ENCODE data around the gene KYAT1.

KYAT1 gene

DNA sequence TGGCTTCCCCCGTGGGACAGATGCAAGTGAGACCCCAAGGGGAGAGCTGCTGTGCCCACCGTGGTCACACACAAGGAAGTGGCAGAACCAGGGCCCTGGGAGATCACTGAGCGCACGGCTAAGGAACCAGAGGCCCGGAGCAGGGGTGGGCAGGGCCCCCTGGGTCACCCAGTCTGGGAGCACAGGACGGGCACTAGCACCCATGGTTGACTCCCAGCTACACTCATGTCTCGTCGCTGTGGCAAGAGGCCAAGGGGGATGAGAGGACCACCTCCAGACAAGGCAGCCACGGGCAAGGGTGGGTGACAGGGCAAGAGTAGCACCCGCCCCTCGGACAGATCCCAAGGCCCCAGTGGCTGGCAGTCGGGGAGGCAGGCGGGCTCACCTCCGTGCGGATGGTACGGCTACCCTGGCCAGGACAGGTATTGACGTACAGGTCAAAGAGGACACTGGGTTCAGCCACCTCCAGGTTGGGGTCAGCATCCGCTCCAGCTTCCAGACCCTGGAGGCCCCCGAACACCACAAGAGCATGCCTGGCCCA, 58.3 kb downstream of the KYAT1 start:
- Histone ChIP-seq H3K4me2 (ENCODE audit: low read length) (no peak overlapping the region), H3K4me3 (ENCODE audit: low read depth, low read length, poor library complexity, severe bottlenecking) (no peak overlapping the region), H4K20me1 (ENCODE audit: insufficient read depth, low read length) (no peaks in the 10 kb centered on the region), H3K9ac (ENCODE audit: low read length) (no peak overlapping the region), H3K79me2 (ENCODE audit: insufficient read depth, low read length) (no peaks in the 10 kb centered on the region), H3K9me2 (ENCODE audit: low read depth, low read length) (no peaks in the 10 kb centered on the region), H3K27me3 (ENCODE audit: insufficient read depth, low read length) (no peaks in the 10 kb centered on the region), H3K4me1 (ENCODE audit: insufficient read depth, low read length, severe bottlenecking) (peaks cover 18% of the 10 kb centered on the region), H3K36me3 (ENCODE audit: insufficient read depth, low read length) (peaks cover 76% of the 10 kb centered on the region), H3K9me3 (ENCODE audit: low read length) (no peaks in the 10 kb centered on the region), H3K27ac (ENCODE audit: low read depth, low read length, poor library complexity, severe bottlenecking) (no peak overlapping the region), H2AFZ (ENCODE audit: low read length) (no peak overlapping the region), H3F3A (ENCODE audit: insufficient read depth, low read length) (0 out of 2 replicates have a peak, but pooled peaks cover 5% of the 10 kb centered on the region)
- TF ChIP-seq, protein P1, sequence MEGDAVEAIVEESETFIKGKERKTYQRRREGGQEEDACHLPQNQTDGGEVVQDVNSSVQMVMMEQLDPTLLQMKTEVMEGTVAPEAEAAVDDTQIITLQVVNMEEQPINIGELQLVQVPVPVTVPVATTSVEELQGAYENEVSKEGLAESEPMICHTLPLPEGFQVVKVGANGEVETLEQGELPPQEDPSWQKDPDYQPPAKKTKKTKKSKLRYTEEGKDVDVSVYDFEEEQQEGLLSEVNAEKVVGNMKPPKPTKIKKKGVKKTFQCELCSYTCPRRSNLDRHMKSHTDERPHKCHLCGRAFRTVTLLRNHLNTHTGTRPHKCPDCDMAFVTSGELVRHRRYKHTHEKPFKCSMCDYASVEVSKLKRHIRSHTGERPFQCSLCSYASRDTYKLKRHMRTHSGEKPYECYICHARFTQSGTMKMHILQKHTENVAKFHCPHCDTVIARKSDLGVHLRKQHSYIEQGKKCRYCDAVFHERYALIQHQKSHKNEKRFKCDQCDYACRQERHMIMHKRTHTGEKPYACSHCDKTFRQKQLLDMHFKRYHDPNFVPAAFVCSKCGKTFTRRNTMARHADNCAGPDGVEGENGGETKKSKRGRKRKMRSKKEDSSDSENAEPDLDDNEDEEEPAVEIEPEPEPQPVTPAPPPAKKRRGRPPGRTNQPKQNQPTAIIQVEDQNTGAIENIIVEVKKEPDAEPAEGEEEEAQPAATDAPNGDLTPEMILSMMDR (IDR thresholded peaks at IDR 0.05; ENCODE audit: low read length): no peak
- no peak for TF ChIP-seq EZH2 (IDR thresholded peaks at IDR 0.05; ENCODE audit: borderline replicate concordance, low read length)

DNA sequence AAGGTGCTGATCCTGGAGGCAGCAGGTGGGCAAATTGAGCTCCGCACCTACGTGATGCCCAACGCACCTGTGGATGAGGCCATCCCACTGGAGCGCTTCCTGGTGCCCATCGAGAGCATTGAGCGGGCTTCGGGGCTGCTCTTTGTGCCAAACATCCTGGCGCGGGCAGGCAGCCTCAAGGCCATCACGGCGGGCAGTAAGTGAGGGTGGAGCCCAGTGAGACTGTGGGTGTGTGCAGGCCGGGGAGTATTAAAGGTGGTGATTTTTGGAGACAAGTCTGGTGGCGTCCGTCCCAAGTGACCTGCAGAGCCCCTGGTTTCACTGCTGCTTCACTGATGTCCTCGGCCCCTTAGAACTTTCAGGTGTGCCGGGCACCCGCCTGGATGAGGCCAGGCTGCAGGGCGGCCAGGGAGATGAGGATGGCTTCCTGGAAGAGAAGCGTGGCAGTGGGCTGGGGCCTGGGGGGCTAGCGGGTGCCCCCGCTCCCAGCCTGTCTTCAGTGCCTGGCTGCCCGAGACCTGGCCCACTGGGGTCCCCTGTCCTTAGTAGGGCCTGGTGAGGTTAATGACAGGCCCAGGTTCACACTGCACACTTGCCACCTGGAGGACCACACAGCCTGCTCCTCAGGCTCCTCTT, 59.2 kb downstream of the KYAT1 start:
- Histone ChIP-seq H3K36me3 (ENCODE audit: insufficient read depth, low read length) (peaks cover 67% of the 10 kb centered on the region), H3K9me3 (ENCODE audit: low read length) (no peaks in the 10 kb centered on the region)

DNA sequence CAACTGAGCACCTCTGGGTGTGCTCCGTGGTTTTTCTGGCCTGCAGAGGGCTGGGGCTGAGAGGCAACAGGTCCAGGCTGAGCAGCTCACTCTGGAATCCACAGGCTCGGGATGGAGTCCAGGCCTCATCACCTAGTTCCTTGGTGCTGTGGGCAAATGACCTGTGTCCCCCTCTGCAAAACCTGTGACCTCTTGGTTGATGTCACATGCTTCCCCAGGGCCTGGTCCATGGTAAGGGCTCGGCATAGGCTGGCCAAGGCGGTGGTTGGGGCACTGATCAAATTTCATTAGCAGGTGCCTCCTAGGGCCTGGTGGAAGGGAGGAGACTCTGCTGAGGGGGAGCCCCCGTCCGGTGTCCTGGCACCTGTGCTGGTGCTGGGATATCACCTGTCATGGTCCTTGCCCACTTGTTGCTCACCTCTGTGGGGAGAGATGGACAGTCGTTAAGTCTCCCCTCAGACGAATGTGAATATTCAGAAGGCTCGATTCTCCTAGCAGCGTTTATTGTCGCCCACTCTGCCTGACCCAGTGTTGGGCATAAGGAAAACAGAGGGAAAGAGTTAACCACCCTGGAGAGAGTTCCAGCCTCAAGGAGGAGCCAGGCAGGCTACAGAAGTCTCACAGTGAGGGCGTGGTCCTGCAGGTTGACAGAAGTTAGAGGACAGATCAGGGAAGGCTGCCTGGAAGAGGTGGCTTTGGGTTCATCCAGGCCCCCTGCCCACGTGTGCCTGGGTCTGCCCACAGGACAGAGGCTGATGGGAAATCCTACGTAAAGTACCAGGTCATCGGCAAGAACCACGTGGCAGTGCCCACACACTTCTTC, 60.0 kb downstream of the KYAT1 start:
- Histone ChIP-seq H3K9me3 (ENCODE audit: low read length) (no peaks in the 10 kb centered on the region), H3K4me1 (ENCODE audit: insufficient read depth, low read length, severe bottlenecking) (peaks cover 11% of the 10 kb centered on the region), H4K20me1 (ENCODE audit: insufficient read depth, low read length) (no peaks in the 10 kb centered on the region), H3K9ac (ENCODE audit: low read length) (no peak overlapping the region), H3F3A (ENCODE audit: insufficient read depth, low read length) (0 out of 2 replicates have a peak, but pooled peaks cover 5% of the 10 kb centered on the region), H3K79me2 (ENCODE audit: insufficient read depth, low read length) (no peaks in the 10 kb centered on the region), H3K4me2 (ENCODE audit: low read length) (no peak overlapping the region), H3K4me3 (ENCODE audit: low read depth, low read length, poor library complexity, severe bottlenecking) (no peak overlapping the region), H2AFZ (ENCODE audit: low read length) (no peak overlapping the region), H3K27me3 (ENCODE audit: insufficient read depth, low read length) (no peaks in the 10 kb centered on the region), H3K36me3 (ENCODE audit: insufficient read depth, low read length) (peaks cover 60% of the 10 kb centered on the region), H3K27ac (ENCODE audit: low read depth, low read length, poor library complexity, severe bottlenecking) (no peak overlapping the region), H3K9me2 (ENCODE audit: low read depth, low read length) (no peaks in the 10 kb centered on the region)
- TF ChIP-seq, protein P1 (IDR thresholded peaks at IDR 0.05; ENCODE audit: low read length): no peak
- no peak for TF ChIP-seq EZH2 (IDR thresholded peaks at IDR 0.05; ENCODE audit: borderline replicate concordance, low read length)

More for the DNA sequence above, 59.2 kb downstream of the KYAT1 start:
- no peaks in the 10 kb centered on the region for H3K79me2 ChIP-seq (ENCODE audit: insufficient read depth, low read length)
- no peak overlapping the region for H3K27ac ChIP-seq (ENCODE audit: low read depth, low read length, poor library complexity, severe bottlenecking)
- peaks cover 11% of the 10 kb centered on the region for H3K4me1 ChIP-seq (ENCODE audit: insufficient read depth, low read length, severe bottlenecking)
- 0 out of 2 replicates have a peak, but pooled peaks cover 5% of the 10 kb centered on the region for H3F3A ChIP-seq (ENCODE audit: insufficient read depth, low read length)
- no peak for TF ChIP-seq EZH2 (IDR thresholded peaks at IDR 0.05; ENCODE audit: borderline replicate concordance, low read length)
- TF ChIP-seq, protein P1 (IDR thresholded peaks at IDR 0.05; ENCODE audit: low read length): no peak
- H3K4me3 ChIP-seq (ENCODE audit: low read depth, low read length, poor library complexity, severe bottlenecking): no peak overlapping the region
- no peak overlapping the region for H2AFZ ChIP-seq (ENCODE audit: low read length)
- no peak overlapping the region for H3K9ac ChIP-seq (ENCODE audit: low read length)
- no peak overlapping the region for H3K4me2 ChIP-seq (ENCODE audit: low read length)
- H4K20me1 ChIP-seq (ENCODE audit: insufficient read depth, low read length): no peaks in the 10 kb centered on the region
- no peaks in the 10 kb centered on the region for H3K9me2 ChIP-seq (ENCODE audit: low read depth, low read length)
- H3K27me3 ChIP-seq (ENCODE audit: insufficient read depth, low read length): no peaks in the 10 kb centered on the region
